Measurements from ENCODE around the gene ALDH16A1. TPM values are rescaled to one million over a fixed set of nuclear protein-coding genes. Genes with fewer than 3 reads are reported as not detected.

ALDH16A1 gene
- total and polyA plus RNA-seq, 2 of the 8 experiments (the other 6 are each of a cell fraction or from before 2014, with no cell fraction given): 30.5 to 34.3 TPM

- 100% methylated on average over 2 of the region's 2 CpGs; no CpG with 5 or more reads in 1 of the 2 experiments for WGBS, 2 experiments (ENCODE audit: extremely low coverage in 1 of 2, insufficient coverage in 1 of 2, insufficient read length in 1 of 2, insufficient replicate concordance in 2 of 2, low coverage in 1 of 2, low lambda C conversion rate in 2 of 2, missing lambda C conversion rate in 1 of 2)
- ChIA-PET CTCF (ENCODE audit: partially characterized antibody) (interaction anchor here (1.0 to 14.7 kb wide), 5 partner anchors 9 to 21 kb away, joined by 5 to 291 read pairs (median 24); partner anchors contain the start of gene GFY), POLR2A (ENCODE audit: partially characterized antibody) (interaction anchor here (1.2 to 5.0 kb wide), 5 partner anchors 10 to 74 kb away, joined by 3 to 38 read pairs (median 6); no protein-coding TSS in a partner anchor)
- H3K23me2 ChIP-seq (ENCODE audit: low read depth, low read length): no peaks in the 10 kb centered on the region
- no peak for FAIRE-seq
- no peak overlapping the region for H3K4me3 ChIP-seq (ENCODE audit: extremely low read depth in 1 of 4, insufficient read depth in 2 of 4, low read depth in 3 of 4, low read length in 4 of 4)
- H2BK12ac ChIP-seq (ENCODE audit: low read depth, low read length): 0 out of 2 replicates have a peak overlapping the region, but pooled peaks have one; percentile 3
- H3K79me2 ChIP-seq (ENCODE audit: control insufficient read depth in 1 of 2, insufficient read depth in 2 of 2, low read length in 2 of 2): no peaks in the 10 kb centered on the region
- H2AK5ac ChIP-seq (ENCODE audit: low read depth, low read length): no peak overlapping the region
- H3K9ac ChIP-seq (replicated peaks in 1 of 4; ENCODE audit: extremely low read depth in 1 of 4, low read depth in 3 of 4, low read length in 3 of 4): no peak overlapping the region
- no peaks in the 10 kb centered on the region for H4K20me1 ChIP-seq (replicated peaks in 1 of 2; ENCODE audit: control insufficient read depth in 1 of 2, insufficient read depth in 2 of 2, low read length in 2 of 2)
- H3K23ac ChIP-seq (ENCODE audit: insufficient read length): no peak overlapping the region
- no peak overlapping the region for H4K8ac ChIP-seq (ENCODE audit: extremely low read depth, insufficient read depth, low read length)
- no peak overlapping the region for H3K4ac ChIP-seq (replicated peaks; ENCODE audit: insufficient read length, low read depth, low read length)
- no peak overlapping the region for H2BK120ac ChIP-seq (replicated peaks; ENCODE audit: low read depth, low read length)
- peaks cover 3 to 22% (median 14%) of the 10 kb centered on the region in 4 experiments; a peak in 6 of 7 replicates for H3K4me1 ChIP-seq (replicated peaks in 1 of 4; ENCODE audit: control insufficient read depth in 3 of 4, insufficient read depth in 4 of 4, low read length in 3 of 4)
- 0 out of 2 replicates have a peak overlapping the region, but pooled peaks have one; percentile 24 for H3K18ac ChIP-seq (ENCODE audit: extremely low read depth, low read length)
- 0 out of 4 replicates have a peak overlapping the region, but pooled peaks of 1 of the 2 experiments have one; percentile 14 for H3K4me2 ChIP-seq (ENCODE audit: insufficient read depth in 1 of 2, low read depth in 2 of 2, low read length in 2 of 2)
- TF ChIP-seq CHD1 (IDR thresholded peaks at IDR 0.05; ENCODE audit: low read depth, low read length): no peak
- no peak overlapping the region for H2BK15ac ChIP-seq (ENCODE audit: low read length)
- H3K9me3 ChIP-seq (ENCODE audit: insufficient read depth in 2 of 2, low read depth in 1 of 2, low read length in 1 of 2): no peaks in the 10 kb centered on the region
- no peaks in the 10 kb centered on the region for H3K79me1 ChIP-seq (ENCODE audit: low read depth, low read length)
- no peak overlapping the region for H3K14ac ChIP-seq (ENCODE audit: insufficient read length)
- DNase-seq (ENCODE audit: low read depth in 1 of 2, low spot score in 2 of 2): no peak
- no peak overlapping the region for H4K5ac ChIP-seq (ENCODE audit: insufficient read length, low read depth, low read length)
- H3K56ac ChIP-seq (replicated peaks; ENCODE audit: insufficient read length, low read depth, low read length): no peak overlapping the region
- no peak overlapping the region for H2BK5ac ChIP-seq (ENCODE audit: low read depth, low read length)
- no peak overlapping the region for H2BK20ac ChIP-seq (ENCODE audit: low read length)
- H3K27me3 ChIP-seq (replicated peaks in 1 of 4; ENCODE audit: control insufficient read depth in 3 of 4, extremely low read depth in 1 of 4, insufficient read depth in 3 of 4, low read length in 3 of 4): no peaks in the 10 kb centered on the region
- no peaks in the 10 kb centered on the region for H3K36me3 ChIP-seq (ENCODE audit: control insufficient read depth in 2 of 4, insufficient read depth in 4 of 4, low read length in 3 of 4)
- no peak overlapping the region for H3K27ac ChIP-seq (ENCODE audit: low read depth, low read length)
- no peak overlapping the region for H2AFZ ChIP-seq (ENCODE audit: low read length)
- no peak overlapping the region for H4K91ac ChIP-seq (replicated peaks; ENCODE audit: insufficient read length, low read length)
These were observed 37.2 kb upstream of the ALDH16A1 start for GRCh38 chr19:49415810-49416200.

Data from H1 (cell line).